Astrocyte of the hippocampus (primary cell): Measurements from ENCODE around the gene SLFN13.
A peak's percentile ranks its signal among the peaks of the same experiment; 100 is the strongest.
"Not testable (repeated sequence)": the region's sequence is repeated elsewhere in the genome, so short reads cannot be mapped to it uniquely, and the experiment has no call there.

Experiments
- DNase-seq: peaks from one replicate; pipeline ENCODE4 v3.0.0; 2011; ENCODE audit warnings: low read depth, low spot score

SLFN13 gene, protein sequence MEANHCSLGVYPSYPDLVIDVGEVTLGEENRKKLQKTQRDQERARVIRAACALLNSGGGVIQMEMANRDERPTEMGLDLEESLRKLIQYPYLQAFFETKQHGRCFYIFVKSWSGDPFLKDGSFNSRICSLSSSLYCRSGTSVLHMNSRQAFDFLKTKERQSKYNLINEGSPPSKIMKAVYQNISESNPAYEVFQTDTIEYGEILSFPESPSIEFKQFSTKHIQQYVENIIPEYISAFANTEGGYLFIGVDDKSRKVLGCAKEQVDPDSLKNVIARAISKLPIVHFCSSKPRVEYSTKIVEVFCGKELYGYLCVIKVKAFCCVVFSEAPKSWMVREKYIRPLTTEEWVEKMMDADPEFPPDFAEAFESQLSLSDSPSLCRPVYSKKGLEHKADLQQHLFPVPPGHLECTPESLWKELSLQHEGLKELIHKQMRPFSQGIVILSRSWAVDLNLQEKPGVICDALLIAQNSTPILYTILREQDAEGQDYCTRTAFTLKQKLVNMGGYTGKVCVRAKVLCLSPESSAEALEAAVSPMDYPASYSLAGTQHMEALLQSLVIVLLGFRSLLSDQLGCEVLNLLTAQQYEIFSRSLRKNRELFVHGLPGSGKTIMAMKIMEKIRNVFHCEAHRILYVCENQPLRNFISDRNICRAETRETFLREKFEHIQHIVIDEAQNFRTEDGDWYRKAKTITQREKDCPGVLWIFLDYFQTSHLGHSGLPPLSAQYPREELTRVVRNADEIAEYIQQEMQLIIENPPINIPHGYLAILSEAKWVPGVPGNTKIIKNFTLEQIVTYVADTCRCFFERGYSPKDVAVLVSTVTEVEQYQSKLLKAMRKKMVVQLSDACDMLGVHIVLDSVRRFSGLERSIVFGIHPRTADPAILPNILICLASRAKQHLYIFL

DNA sequence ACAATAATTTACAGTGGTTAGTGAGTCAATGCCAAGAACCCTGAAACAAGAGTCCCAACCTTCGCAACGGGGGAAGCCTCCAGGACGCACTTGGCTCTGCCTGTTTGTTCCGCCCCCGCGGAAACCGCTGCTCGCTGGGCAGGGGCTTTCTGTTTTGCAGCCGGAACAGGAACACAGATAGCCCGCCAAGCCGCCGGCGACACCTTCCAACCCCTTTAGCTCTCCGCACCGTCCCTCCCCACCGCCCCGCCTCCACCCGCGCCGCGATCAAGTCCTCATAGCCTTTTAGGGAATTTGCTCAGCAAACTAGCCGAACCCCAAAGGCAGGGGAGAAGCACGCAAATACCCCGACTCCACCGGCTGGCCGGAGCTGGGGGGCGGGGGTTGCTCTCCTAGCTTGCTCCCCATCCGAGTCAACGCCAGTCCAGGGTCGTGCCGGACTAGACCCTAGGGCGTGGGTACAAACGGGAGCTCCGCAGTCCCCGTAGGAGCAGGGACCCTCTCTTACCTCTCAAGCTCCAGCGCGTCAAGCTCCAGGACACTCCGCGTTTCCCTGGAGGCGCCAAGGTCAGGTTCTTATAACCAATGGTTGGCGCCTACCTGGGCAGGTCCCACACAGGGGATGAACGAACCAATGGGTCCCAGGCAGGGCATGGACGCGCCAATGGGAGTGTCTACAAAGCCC lies at the start of gene SLFN13:
SLFN13 (minus strand) TSS at position 553 of the 685 bp plus-strand sequence. CDS start 3,086 bp downstream, outside the sequence.
- peak; percentile 68 for DNase-seq

GRCh38 chr17:35496451-35497290 lies 48.1 kb upstream of the SLFN13 start:
- no peak for DNase-seq

DNA sequence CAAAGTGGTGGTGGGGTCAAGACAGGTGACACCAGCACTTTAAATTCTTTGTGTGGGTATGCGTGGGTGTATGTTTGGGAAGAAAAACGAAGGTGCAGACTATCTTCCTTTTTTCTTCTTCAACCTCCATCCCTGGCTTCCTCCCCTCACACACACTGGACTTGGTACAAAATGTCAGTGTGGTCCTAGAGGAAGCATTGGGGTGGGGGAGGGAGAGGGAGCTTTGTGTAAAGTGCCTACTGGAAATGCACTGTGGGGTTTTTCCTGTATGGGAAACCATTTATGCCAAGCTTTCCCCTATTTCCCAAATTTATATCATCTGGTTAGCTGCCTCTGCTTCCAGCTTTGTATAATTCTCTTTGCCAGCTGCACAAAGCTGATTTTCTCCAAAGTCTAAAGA lies 44.5 kb upstream of the SLFN13 start:
- DNase-seq, result no peak

DNA sequence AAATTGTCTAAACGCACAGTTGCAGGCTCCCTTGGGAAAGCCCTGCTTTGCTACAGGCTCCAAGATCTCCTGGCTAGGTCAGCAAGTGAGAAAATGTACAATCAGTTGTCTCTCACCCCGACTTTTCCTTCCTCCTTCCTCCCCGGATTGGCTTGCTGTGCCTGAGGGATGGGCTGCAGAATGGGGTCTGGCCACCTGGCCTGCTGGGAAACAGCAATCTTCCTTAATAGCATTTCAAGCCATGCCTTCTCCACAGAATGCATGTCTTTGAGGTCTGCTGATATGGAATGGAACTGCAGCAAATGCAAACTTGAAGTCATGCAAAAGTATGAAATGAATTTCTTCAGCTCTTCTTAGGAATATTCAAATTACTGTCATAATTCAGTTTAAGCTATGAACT lies 42.9 kb upstream of the SLFN13 start:
- no peak for DNase-seq

DNA sequence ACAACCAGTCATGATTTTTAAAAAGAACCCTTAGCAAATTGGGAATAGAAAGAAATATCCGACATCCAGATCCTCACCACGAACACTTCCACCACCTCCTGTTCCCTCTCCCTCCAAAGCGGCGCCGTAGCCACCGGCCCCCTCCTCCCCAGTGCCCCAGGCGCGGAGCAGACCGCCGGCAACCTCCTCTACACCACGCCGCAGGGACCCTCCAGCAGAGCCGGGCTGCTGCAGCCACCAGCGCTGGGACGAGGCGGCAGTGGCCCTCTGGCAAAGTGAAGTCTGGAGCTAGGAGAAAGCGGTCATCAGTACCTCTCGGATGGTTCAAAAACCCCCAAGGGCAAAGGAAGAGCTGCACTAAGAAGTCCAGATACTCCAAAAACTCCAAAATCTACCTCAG lies 41.4 kb upstream of the SLFN13 start:
- no peak for DNase-seq

GRCh38 chr17:35488991-35489390 lies 40.4 kb upstream of the SLFN13 start:
- DNase-seq, result no peak

- peak; percentile 57 for DNase-seq
Observed at GRCh38 chr17:35486920-35487732, 38.6 kb upstream of the SLFN13 start.

GRCh38 chr17:35479271-35479670 lies 30.7 kb upstream of the SLFN13 start:
- DNase-seq, result no peak

DNA sequence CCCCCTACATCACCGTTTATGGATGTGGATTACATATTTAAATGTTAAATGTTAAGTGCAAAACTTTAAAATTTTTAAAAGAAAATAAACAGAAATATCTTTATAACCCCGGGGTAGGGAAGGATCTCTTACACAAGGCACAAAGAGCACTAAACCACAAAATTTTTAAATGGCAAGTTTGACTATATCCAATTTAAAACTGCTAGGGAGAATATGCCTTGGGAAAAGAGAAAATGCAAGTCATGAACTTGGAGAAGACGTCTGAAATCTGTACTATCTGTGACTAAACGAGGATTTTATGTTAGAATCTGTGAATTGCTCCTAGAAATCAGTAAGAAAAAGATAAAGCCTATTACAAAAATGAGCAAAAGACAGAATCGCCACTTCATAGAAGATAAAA lies 28.7 kb upstream of the SLFN13 start:
- DNase-seq, result no peak

DNA sequence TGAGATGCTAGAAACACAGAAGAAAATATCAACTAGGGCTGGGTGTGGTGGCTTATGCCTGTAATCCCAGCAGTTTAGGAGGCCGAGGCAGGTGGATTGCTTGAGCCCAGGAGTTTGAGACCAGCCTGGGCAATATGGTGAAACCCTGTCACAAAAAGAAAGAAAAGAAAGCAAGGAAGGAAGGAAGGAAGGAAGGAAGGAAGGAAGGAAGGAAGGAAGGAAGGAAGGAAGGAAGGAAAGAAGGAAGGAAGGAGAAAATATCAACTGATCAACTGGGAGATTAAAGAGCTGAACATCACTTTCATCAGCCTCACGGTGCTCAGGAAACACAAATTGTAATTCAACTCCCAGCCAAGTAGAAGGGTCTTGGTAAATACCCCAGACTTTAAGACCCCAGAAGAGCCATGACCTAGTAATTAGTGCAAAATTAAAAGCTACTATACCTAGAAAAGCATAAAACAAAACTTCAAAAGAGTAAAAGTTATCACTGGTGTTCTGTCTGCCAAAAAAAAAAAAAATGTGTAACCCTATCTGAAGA lies 27.8 kb upstream of the SLFN13 start:
- DNase-seq, result no peak

GRCh38 chr17:35468475-35468874 lies 19.9 kb upstream of the SLFN13 start:
- no peak for DNase-seq

DNA sequence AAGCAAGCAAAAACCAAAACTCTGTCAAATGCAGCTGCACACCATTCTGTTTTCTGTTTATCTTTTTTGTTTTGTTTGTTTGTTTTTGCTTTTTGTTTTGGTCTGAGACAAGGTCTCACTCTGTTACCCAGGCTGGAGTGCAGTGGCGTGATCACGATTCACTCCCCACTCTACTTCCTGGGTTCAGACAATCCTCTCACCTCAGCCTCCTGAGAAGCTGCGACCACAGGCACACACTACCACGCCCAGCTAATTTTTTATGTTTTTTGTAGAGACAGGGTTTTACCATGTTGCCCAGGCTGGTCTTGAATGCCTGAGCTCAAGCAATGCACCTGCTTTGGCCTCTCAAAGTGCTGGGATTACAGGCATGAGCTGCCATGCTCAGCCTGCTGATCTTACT lies 19.3 kb upstream of the SLFN13 start:
- DNase-seq, result no peak

GRCh38 chr17:35460354-35460851 lies 11.8 kb upstream of the SLFN13 start:
- peak; percentile 26 for DNase-seq

- DNase-seq, result not testable (repeated sequence)
Observed at GRCh38 chr17:35454035-35454434, 5.5 kb upstream of the SLFN13 start.

GRCh38 chr17:35453171-35453570 lies 4.6 kb upstream of the SLFN13 start:
- DNase-seq, result no peak

DNA sequence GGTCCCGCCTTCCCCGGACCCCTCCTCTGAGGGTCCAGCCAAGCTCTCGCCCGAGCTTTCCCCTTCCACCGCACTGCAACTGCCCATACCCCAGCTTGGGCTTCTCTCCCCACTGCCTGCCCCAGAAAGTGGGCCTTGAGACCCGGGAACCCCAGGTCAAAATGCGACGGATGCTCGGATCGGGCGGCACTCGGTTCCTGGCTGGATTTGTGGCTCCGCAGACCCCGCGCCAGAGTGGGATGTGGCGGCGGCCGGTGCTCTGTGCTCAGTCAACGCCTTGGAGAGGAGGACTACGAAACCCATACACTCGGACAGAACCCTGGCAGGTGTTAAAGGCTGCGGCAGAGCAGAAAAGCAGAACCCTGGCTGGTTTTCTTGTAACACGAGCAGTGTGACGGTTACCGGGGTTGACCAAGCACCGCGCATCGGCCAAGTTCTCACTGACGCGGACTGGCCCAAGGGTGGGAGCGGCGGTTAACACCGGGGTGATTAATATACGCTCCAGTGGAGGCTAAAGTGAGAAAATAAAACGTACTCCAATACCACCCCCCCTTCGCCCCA lies 885 bp upstream of the SLFN13 start:
- peak; percentile 50 for DNase-seq

DNA sequence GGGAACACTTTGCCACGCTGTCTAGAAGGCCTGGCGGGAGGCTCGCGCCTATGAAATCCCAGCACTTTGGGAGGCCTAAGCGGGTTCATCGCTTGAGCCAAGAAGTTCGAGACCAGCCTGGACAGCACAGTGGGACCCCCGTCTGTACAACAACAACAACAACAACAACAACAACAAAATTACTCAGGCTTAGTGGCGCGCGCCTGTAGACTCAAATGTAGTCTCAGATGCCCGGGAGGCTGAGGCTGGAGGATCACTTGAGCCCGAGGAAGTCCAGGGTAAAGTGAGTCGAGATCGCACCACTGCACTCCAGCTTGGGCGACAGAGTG lies 297 bp upstream of the SLFN13 start:
- no peak for DNase-seq

- DNase-seq, result no peak
Observed at GRCh38 chr17:35447499-35447898, 1.1 kb downstream of the SLFN13 start.

DNA sequence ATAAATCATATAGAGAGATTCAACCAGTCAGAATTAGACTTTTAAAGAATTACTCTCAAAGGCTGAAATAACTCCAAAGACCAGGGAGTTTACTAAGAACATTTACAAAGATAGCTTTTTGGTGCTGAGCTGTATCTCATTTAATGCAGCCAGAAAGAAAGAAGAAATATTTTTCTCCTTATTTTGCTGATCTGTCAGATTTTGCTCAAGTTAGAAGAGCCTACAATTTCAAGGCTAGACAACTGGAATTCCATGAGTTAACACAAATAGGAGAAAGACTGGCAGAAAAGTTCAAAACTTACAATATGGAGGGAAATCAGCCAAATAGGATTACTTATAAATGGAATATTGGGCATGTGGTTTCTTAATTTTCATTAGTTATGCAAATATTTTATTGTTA lies 10.1 kb downstream of the SLFN13 start:
- no peak for DNase-seq
